HG02981 (cell line): ENCODE results near the gene MYO18B.

Source experiments
- ATAC-seq: cut with Tn5 transposase; IDR thresholded peaks from one replicate; pipeline ENCODE4 v1.9.1; 2021; ENCODE audit warnings: mild to moderate bottlenecking, moderate library complexity; ENCODE audit not compliant: unreplicated experiment

The MYO18B gene

GRCh38 chr22:25711491-25711890, 30.5 kb upstream of the MYO18B start:
- ATAC-seq, result no peak

GRCh38 chr22:25712661-25713400, 29.2 kb upstream of the MYO18B start:
- no peak for ATAC-seq

- ATAC-seq, result no peak
Measured at GRCh38 chr22:25714070-25714469, 27.9 kb upstream of the MYO18B start.

- ATAC-seq, result no peak
Measured at GRCh38 chr22:25714739-25715138, 27.2 kb upstream of the MYO18B start.

GRCh38 chr22:25716637-25717036, 25.4 kb upstream of the MYO18B start:
- no peak for ATAC-seq

GRCh38 chr22:25718135-25718840, 23.7 kb upstream of the MYO18B start:
- no peak for ATAC-seq

- ATAC-seq, result no peak
Measured at GRCh38 chr22:25722223-25722622, 19.8 kb upstream of the MYO18B start.

GRCh38 chr22:25722626-25723025, 19.4 kb upstream of the MYO18B start:
- ATAC-seq, result no peak

GRCh38 chr22:25726241-25726640, 15.7 kb upstream of the MYO18B start:
- no peak for ATAC-seq

- no peak for ATAC-seq
Measured at GRCh38 chr22:25728071-25728470, 13.9 kb upstream of the MYO18B start.

- ATAC-seq, result no peak
Measured at GRCh38 chr22:25729016-25729995, 12.7 kb upstream of the MYO18B start.

- ATAC-seq, result no peak
Measured at GRCh38 chr22:25735650-25736049, 6.3 kb upstream of the MYO18B start.

- no peak for ATAC-seq
Measured at GRCh38 chr22:25736378-25737011, 5.5 kb upstream of the MYO18B start.

GRCh38 chr22:25739659-25740344, 2.2 kb upstream of the MYO18B start:
- no peak for ATAC-seq

- no peak for ATAC-seq
Measured at GRCh38 chr22:25742918-25743708, 1.1 kb downstream of the MYO18B start.

GRCh38 chr22:25744694-25745093, 2.7 kb downstream of the MYO18B start:
- no peak for ATAC-seq

GRCh38 chr22:25745341-25746011, 3.5 kb downstream of the MYO18B start:
- ATAC-seq, result no peak

- ATAC-seq, result no peak
Measured at GRCh38 chr22:25746012-25746373, 4.0 kb downstream of the MYO18B start.
